Measurements from ENCODE around the gene SCN4B. TPM values are rescaled to one million over a fixed set of nuclear protein-coding genes. Genes with fewer than 3 reads are reported as not detected.

Gene SCN4B
- total RNA-seq, 1 donor from 2014 or later, result 0.42 TPM

DNA sequence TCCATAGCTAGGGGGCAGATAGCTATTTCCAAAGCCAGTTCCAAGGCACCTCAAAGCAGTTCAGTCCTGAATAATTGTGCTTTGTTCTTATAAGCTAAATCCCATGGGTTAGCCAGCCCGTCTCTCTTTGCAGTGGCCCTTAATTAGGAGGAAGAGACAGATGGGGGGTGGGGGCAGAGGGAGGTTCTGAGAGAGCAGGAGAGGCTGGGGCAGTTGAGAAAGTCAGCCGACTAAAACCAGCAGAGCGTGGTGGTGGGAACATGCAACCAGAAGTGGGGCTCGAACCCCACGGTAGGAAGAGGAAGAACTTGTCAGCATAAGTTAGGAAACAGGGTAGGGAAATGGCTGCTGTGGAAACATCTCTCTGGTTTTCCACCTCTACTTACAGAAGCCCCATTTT, 10.9 kb upstream of the SCN4B start:
- H3K4me1 Mint-ChIP-seq (ENCODE audit: low read depth), result no peaks in the 10 kb centered on the region
- H3K36me3 Mint-ChIP-seq (ENCODE audit: low read depth), result no peaks in the 10 kb centered on the region
- peaks cover 65% of the 10 kb centered on the region for H3K27me3 Mint-ChIP-seq (ENCODE audit: low read depth)
- no peak for DNase-seq (ENCODE audit: low spot score)
- no peak for TF ChIP-seq CTCF (IDR thresholded peaks at IDR 0.05)
- H3K4me3 Mint-ChIP-seq (ENCODE audit: unreplicated experiment), result no peak overlapping the region
- no peak overlapping the region for H3K27ac Mint-ChIP-seq (ENCODE audit: unreplicated experiment)
- H3K9me3 Mint-ChIP-seq (ENCODE audit: low read depth), result no peaks in the 10 kb centered on the region

DNA sequence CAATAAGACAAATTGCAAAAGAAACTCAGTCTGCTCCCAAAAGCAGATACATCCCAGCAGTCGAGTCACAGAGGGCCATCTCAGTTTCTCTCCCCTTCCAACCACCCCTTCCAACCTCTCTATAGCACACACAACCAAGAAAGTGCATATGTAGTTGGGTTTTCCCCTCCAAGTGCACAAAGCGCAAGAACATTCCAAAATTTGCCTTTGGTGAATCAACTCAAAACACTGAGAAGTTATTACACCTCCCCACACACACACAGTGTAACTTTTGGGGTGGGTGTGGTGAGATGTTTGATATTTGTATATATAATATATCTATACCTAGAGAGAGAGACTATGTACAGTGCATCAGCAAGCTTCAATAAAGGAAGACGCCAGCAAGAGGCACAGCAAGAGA, 10.2 kb upstream of the SCN4B start:
- Mint-ChIP-seq H3K27me3 (ENCODE audit: low read depth) (peaks cover 64% of the 10 kb centered on the region), H3K4me1 (ENCODE audit: low read depth) (no peaks in the 10 kb centered on the region), H3K9me3 (ENCODE audit: low read depth) (no peaks in the 10 kb centered on the region), H3K4me3 (ENCODE audit: unreplicated experiment) (no peak overlapping the region), H3K36me3 (ENCODE audit: low read depth) (no peaks in the 10 kb centered on the region), H3K27ac (ENCODE audit: unreplicated experiment) (no peak overlapping the region)
- no peak for DNase-seq (ENCODE audit: low spot score)
- TF ChIP-seq CTCF (IDR thresholded peaks at IDR 0.05), result no peak

- H3K36me3 Mint-ChIP-seq (ENCODE audit: low read depth), result no peaks in the 10 kb centered on the region
- DNase-seq (ENCODE audit: low spot score), result no peak
- no peak overlapping the region for H3K27ac Mint-ChIP-seq (ENCODE audit: unreplicated experiment)
- TF ChIP-seq CTCF (IDR thresholded peaks at IDR 0.05), result no peak
- H3K9me3 Mint-ChIP-seq (ENCODE audit: low read depth), result no peaks in the 10 kb centered on the region
- no peak overlapping the region for H3K4me3 Mint-ChIP-seq (ENCODE audit: unreplicated experiment)
- peaks cover 4% of the 10 kb centered on the region for H3K4me1 Mint-ChIP-seq (ENCODE audit: low read depth)
- H3K27me3 Mint-ChIP-seq (ENCODE audit: low read depth), result peaks cover 66% of the 10 kb centered on the region
Observed at GRCh38 chr11:118161786-118162185, 9.2 kb upstream of the SCN4B start.

DNA sequence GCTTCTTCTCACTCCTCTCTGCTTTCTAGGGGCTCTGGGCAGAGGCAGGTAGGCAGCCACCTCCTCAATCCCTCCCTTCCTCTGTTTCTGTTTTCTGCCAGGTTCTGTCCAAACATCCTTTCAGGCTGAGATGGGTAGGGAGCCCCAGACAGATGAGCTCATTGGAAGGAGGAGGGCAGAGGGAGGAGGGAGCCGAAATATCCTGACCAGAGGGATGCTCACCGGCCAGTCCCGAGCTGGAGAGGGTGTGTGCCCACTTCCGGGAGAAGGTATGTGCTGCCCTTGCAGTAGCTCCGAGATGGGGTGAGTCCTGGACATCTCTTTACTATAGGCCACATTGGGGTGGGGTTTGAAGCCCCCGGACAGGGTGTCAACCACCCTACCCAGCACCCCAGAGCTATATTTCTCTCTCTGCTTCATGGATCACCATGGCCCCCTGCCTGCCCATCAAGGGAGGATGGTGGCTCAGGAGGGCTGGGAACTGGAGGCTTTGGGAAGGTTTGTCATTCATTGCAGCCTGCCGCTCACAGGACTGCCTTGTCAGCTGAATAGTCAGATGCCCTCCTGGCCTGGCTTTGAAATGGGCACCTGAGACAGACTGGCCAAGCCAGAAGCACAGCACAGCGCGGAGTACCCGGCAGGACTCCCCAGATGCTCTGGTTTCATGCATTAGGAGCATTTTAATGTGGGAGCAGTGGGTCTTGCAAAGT, 4.7 kb upstream of the SCN4B start:
- Mint-ChIP-seq H3K27ac (ENCODE audit: unreplicated experiment) (no peak overlapping the region), H3K9me3 (ENCODE audit: low read depth) (no peaks in the 10 kb centered on the region), H3K4me1 (ENCODE audit: low read depth) (peaks cover 4% of the 10 kb centered on the region), H3K36me3 (ENCODE audit: low read depth) (peaks cover 1% of the 10 kb centered on the region), H3K27me3 (ENCODE audit: low read depth) (peaks cover 70% of the 10 kb centered on the region), H3K4me3 (ENCODE audit: unreplicated experiment) (no peak overlapping the region)
- no peak for TF ChIP-seq CTCF (IDR thresholded peaks at IDR 0.05)
- no peak for DNase-seq (ENCODE audit: low spot score)

- Mint-ChIP-seq H3K4me3 (ENCODE audit: unreplicated experiment) (no peak overlapping the region), H3K27me3 (ENCODE audit: low read depth) (peaks cover 63% of the 10 kb centered on the region), H3K4me1 (ENCODE audit: low read depth) (peaks cover 4% of the 10 kb centered on the region), H3K9me3 (ENCODE audit: low read depth) (no peaks in the 10 kb centered on the region), H3K36me3 (ENCODE audit: low read depth) (peaks cover 1% of the 10 kb centered on the region), H3K27ac (ENCODE audit: unreplicated experiment) (no peak overlapping the region)
- no peak for DNase-seq (ENCODE audit: low spot score)
- TF ChIP-seq CTCF (IDR thresholded peaks at IDR 0.05), result no peak
Observed at GRCh38 chr11:118156531-118157185, 4.0 kb upstream of the SCN4B start.

Data from chondrocyte (in vitro differentiated cells).